Activated effector memory CD4-positive, alpha-beta T cell treated with Interleukin-2 at 50 U/mL for 16 hours (primary cell): ENCODE results near the gene CCL21.
"Not testable (repeated sequence)": the region's sequence is repeated elsewhere in the genome, so short reads cannot be mapped to it uniquely, and the experiment has no call there.

ENCODE experiments used
- DNase-seq: peaks from one replicate; pipeline ENCODE4 v3.0.0-alpha.2; 2020

CCL21 gene

GRCh38 chr9:34710023-34710422 is at the start of gene CCL21:
TSS of gene CCL21 (minus strand) at chr9:34710136. CDS start at chr9:34710066, 70 bp downstream.
- DNase-seq, result no peak

GRCh38 chr9:34759432-34760134 is 49.6 kb upstream of the CCL21 start:
- no peak for DNase-seq

GRCh38 chr9:34750320-34750719 is 40.4 kb upstream of the CCL21 start:
- not testable (repeated sequence) for DNase-seq

GRCh38 chr9:34746526-34746925 is 36.6 kb upstream of the CCL21 start:
- DNase-seq, result no peak

GRCh38 chr9:34744295-34745221 is 34.6 kb upstream of the CCL21 start:
- no peak for DNase-seq

- DNase-seq, result no peak
Measured at GRCh38 chr9:34742710-34743109, 32.8 kb upstream of the CCL21 start.

GRCh38 chr9:34741628-34742027 is 31.7 kb upstream of the CCL21 start:
- no peak for DNase-seq

GRCh38 chr9:34740176-34740575 is 30.2 kb upstream of the CCL21 start:
- DNase-seq, result not testable (repeated sequence)

- no peak for DNase-seq
Measured at GRCh38 chr9:34737677-34738260, 27.8 kb upstream of the CCL21 start.

- DNase-seq, result no peak
Measured at GRCh38 chr9:34734720-34735119, 24.8 kb upstream of the CCL21 start.

GRCh38 chr9:34732886-34733285 is 22.9 kb upstream of the CCL21 start:
- DNase-seq, result no peak

- DNase-seq, result no peak
Measured at GRCh38 chr9:34732478-34732877, 22.5 kb upstream of the CCL21 start.

- no peak for DNase-seq
Measured at GRCh38 chr9:34723141-34723540, 13.2 kb upstream of the CCL21 start.

GRCh38 chr9:34719769-34720025 is 9.8 kb upstream of the CCL21 start:
- DNase-seq, result not testable (repeated sequence)

- no peak for DNase-seq
Measured at GRCh38 chr9:34719021-34719768, 9.3 kb upstream of the CCL21 start.

GRCh38 chr9:34717996-34718614 is 8.2 kb upstream of the CCL21 start:
- DNase-seq, result no peak

- no peak for DNase-seq
Measured at GRCh38 chr9:34716711-34717110, 6.8 kb upstream of the CCL21 start.

GRCh38 chr9:34715639-34716215 is 5.8 kb upstream of the CCL21 start:
- no peak for DNase-seq

GRCh38 chr9:34714007-34714406 is 4.1 kb upstream of the CCL21 start:
- no peak for DNase-seq

- DNase-seq, result no peak
Measured at GRCh38 chr9:34712140-34712539, 2.2 kb upstream of the CCL21 start.

GRCh38 chr9:34709196-34709978 is 549 bp downstream of the CCL21 start:
- DNase-seq, result no peak

GRCh38 chr9:34707130-34707529 is 2.8 kb downstream of the CCL21 start:
- no peak for DNase-seq
